GM18520 (cell line): ENCODE data around the gene HOXB3.

Source experiments
- ATAC-seq: cut with Tn5 transposase; IDR thresholded peaks from one replicate; pipeline ENCODE4 v1.9.1; 2021; ENCODE audit not compliant: unreplicated experiment

The HOXB3 gene

DNA sequence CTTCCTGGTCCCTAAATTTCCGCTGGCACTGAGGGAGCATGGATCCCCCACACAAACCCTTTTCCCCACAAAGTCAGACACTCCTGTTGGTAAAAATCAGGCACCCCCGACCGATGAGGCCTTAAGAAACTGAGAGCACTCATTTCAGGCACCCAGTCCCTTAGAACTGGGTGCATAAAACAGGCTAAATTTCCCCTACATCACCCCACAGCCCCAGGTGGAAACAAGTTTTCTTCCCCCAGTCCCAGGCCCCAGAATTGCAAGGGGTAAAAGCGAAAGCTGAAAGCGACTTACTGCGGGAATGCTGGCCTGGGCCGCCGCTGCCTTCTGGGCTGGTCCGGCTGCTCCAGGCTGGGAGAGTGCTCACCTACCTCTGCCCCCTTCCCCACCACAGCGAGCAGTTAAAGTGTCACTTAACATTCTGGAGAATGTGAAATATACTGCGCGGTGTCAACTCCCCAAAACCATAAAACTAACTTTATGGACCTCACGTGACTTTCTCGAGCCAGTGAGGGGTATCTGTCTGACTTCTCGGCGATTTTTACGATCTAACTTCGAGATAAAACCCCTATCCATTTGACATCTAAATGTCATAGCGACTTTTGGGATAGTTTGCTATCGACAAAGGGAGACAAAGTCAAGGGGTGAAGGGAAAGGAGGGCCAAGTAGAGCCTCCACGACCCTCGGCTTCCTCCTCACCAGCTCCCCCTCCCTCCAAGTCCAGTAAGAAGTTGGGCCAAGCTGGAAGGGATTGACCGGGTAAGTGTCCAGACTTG is at the start of gene HOXB3:
Gene HOXB3, minus strand, starts transcription at position 411 of the 776 bp plus-strand sequence. CDS start 37,767 bp downstream, outside the sequence.
- no peak for ATAC-seq

DNA sequence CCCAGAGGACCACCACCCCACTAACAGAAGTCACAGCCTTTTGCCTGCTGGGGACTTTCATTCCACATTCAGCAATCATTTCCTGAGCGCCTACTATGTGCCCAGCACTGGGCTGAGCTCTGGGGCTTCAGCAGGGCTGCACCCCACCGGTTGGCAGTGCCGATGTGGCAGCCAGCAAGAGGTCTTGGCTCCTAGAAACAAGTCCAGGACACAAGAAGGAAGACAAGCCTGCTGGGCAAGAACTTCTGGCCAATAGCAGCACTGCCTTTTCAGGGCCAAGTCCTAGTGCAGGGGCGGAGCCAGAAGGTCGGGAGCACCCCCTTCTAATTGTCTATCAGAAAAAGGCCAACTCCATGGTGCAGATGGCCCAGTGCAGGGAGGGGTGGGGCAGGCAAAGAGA is 49.1 kb upstream of the HOXB3 start:
- ATAC-seq, result no peak

DNA sequence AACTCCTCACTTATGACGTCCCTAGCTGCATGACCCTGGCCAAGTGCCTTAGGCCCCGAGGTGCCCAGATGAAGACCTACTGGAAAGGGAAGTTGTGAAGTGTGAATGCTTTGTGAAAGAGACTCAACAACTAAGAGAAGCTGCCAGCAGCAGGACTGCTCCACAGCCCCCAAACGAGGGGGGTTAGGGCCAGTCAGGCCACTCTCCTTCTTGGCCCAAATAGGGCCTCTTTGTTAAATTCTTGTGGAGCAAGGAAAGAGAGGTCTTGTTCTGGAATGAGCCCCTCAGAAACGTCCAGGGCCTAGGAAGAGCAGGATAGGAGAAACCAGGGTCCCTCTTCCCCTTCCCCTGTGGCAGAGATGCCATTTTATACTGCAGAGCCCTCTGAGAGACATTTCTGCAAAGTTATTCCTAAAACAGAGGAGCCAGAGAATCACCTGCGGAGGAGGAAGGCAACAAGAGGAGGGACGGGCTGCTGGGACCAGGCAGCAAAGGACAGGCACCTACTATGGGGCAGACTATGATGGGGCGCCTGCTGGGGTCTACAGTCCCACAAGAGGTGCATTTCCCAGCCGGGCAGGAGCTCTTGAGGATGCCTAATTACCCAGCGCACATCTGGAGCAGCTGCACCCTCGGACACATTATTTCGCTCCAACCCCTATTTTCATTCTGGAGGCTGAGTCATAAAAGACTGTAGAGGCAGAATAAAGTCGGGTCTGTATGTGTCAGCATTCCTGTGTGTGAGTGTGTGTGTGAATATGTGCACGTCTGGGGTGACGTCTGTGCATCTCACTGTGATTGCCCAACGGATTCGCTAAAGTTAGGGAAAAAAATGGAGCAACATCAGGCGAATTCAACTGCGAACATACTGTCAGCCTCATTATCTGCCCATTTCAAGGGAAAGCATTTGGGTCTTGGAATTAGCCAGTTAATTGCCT is 47.6 kb upstream of the HOXB3 start:
- no peak for ATAC-seq

DNA sequence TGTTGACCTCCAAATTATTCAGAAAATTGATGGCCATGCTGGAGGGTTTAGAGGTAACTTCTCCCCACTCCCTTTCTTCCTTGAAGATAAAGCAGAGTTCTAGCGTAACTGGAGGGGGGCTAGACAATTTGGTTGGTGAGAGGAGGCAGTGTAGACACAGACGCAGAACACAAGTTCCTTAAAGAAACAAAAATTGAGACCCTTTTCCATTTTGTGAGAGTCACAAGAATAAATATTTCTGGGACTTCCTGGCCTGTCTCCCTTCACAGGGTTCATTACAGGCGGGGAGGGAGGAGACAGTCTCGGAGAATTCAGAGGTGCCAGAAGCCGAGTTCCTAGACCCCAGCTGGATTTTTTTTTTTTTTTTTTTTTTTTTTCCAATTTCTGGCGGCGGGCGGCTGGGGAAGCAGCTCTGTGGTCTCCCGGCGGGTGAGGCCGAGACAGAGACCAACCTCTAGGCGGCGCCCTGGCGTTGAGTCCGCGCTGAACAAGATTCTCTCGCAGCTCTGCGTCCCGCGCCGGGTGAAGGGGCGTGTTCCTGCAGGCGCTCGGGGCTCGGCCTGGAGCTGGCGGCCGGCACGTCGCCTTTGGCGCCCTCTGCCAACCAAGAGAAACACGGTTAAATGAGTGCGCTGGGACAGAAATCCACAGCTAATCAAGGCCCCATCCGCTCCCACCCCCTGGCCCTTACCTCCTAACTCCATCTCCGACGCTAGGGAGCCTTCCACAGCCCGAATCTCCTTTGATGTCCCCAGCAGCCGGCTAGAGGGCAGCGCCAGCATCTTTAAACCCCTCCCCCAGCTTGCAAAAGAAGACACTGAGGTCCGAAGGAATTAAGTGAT is 46.4 kb upstream of the HOXB3 start:
- no peak for ATAC-seq

DNA sequence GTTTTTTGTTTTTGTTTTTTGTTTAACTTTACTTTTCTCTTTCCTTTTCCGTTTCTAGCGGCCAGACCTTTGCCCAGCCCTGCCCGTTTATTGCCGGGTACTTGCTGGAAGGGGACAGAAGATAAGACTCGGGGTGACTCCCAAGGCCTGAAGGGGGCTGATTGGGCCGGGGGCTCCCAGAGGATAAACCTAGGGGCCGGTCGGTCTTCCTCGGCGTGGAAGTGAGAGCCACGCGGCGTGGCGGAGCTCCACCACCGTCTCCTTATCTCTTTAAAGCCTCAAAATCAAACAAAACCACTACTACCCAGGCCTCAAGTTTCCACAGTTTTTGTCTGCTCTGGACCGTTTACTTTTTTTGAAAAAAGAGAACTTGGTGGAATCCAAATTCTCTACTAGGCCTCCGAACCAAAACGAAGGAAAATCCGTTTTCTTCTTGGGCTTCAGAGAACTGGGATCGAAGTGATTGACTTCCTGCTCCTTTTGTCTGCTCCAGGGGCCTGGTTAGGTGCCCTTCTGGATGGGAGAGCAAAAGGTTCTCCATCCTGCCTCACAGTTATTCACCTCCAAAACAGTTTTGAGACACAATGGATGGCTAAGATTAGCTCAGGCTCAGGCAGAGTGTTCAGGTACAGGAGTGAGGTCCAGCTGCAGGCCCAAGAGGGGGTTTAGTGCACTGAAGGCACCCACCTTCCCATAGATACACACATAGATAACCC is 44.6 kb upstream of the HOXB3 start:
- no peak for ATAC-seq

DNA sequence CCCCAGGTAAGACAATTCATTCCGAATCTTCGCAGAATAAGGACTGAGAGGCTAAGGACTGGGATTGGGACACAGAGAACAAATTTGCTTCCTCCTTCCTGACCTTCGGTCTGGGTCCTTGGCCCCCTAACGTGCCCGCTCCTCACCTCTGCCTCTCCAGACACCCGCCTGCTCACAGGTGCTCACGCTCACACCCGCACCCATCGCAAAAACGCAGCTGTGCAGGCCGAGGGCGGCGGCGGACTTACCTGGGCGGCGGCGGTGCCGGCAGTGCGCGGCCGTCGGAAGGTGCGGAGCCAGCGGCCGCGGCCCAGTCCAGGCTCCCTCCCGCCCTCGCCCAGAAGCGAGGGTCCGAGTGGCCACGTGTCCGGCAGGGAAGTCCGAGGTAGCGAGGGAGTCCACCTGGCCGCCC is 43.2 kb upstream of the HOXB3 start:
- no peak for ATAC-seq

DNA sequence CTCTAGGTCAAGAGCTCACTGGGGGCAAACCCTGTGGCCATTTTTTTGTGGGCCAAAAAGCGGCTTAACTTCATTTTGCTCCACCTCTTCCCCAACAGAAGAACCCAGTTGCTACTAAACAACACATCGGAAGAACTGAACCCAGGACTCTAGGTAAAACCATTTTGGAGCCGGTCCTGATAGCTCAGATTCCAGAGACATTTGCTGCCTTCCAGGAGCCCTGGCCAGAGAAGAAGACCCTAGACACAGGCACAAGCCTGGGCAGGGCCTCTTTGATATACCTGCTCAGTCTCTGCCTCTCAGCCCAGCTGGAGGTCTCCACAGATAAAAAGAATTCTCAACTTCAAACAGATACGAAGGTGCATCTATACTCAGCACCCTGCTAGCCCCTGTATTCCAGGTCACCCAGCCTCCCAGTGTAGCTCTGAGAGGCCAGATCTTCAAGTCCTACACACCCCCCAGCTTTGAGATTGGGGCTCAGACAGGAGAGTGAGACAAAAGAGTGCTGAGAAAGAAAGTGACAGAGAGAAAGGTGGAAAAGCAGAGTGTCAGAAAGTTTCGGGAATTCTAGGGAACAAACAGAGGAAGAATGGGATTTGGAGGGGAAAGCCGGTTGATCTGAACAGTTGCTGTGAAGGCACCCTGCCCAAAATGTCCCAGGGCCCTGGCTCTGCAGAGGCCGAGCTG is 42.7 kb upstream of the HOXB3 start:
- no peak for ATAC-seq

DNA sequence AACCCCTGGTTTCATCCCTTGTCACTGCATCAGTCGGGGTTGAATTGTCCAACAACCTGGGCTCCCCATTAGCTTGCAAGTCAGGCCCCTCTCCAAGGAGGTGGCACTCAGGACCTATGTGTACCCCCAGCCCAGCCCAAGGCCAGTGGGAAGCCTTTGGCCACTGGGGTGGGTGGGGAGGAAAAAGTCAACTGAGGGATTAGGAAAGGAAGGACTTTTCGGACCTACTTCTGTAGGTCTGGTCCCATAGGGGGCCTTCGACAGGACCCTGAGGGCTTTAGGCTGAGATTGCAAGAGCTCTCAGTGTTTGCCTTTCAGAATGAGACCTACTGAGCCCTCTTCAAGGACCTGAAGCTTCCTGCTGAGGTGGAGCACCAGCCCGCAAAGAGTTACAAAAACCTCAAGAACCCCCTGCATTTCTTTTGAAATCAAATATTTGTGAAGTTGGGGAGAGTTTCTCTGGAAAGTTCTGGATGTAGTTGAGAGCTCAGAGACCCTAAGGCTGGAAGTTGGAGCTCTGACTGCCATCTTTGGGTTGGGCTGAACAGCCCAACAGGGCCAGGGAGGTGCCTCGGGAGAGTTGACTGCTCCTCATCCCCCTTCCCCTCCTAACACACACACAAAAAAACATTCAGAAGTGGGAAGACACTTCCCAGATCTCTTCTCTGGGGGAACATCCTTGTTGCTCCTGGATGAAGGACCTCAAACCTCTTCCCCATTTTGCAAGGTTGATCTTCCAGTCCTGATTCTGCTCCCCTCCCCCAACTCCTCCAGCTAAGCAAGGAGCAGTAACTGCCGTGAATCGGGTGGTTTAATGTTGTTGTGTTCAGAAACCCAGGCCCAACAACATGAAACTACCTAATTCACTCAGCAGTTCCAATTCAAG is 41.9 kb upstream of the HOXB3 start:
- ATAC-seq, result no peak

DNA sequence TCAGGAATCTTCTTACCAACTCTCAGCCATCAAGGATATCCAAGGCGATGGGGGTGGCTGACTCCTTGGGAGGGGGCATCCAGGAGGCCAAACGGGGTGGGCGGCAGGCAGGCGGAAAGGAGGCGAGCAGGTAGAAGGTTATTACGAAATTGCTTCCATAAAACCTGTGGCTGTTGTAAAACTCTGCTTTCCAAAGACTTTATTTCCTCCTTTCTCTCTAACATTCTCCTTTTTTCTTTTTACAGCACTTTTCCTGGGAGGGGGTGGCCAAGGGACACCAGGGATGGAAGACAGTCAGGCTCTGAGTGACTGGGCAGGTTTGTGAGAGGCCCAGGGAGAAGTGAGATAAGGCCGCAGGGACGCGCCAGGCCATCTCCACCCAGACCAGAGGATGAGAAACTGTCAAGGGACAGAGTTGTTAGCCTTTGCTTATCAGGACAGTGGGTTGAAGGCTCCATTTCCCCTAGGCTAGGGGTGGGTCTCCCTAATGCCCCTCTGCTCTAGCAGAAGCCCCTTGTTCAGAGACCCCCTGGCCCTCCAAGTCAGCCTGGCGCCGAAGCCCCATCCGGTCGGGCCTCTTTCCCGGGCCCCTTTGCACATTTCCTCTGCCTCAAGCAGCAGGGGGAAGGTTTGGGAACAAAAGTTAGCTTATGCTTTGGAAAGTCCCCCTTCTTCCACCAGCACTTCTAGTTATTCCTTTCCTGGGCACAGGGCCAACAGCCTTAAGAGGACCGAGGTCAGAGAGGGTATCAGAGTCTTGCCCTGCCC is 41.1 kb upstream of the HOXB3 start:
- ATAC-seq, result no peak

DNA sequence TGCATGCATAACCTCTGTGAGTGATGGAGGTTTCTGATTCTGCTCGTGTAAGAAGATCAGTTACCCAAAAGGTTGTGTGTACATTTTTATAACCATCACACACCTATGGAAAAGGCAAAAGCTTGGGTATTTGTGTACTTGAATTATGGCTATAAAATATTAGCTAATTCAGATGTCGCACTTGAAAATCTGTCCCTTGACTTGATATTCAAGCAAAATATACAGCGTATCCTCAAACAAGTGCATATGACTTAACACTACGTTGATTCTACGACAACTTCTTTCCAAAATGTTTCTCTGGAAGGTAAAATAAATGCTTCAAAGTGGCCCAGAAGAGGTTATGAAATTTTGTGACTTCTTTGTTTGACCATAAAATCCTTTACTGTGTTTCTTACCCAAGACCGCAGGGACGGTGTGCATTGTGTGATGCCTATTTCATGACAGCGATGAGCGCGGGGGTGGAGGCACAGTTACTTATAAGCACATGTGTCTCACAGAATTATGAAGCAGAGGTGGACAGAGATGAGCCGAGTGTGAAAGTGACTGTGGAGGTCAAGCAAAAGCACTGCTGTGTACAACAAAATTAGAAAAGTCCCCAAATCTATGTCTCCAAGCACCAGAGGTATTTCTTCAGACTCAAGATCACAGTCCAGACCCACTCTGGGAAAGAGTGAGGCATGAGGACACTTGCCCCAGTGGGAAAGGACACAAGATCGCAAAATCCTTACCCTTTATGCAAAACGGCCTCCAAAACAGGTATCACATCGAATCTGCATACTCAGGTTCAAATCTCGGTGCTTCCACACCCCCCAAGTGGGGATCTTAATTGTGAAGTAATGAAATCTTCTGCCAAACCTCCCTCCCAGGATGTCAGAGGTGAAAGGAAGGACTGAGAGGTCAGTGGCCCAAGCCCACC is 40.2 kb upstream of the HOXB3 start:
- ATAC-seq, result no peak

DNA sequence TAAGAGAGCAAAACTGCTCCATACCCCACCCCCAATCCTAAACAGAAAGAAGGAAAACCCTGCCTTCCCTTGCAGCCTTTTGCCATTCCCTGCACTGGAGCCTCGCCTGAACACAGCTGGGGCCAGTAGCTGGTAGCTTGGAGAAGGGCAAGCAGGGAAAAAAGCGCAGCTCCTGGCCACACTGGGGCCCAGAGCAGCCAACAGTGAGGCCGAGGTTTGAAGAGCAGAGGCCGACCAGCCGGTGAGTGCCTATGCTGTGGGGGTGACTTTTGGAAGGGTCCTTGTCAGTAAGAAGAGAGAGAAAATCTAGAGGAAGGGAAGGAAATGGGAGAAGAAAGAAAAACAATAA is 39.3 kb upstream of the HOXB3 start:
- no peak for ATAC-seq

DNA sequence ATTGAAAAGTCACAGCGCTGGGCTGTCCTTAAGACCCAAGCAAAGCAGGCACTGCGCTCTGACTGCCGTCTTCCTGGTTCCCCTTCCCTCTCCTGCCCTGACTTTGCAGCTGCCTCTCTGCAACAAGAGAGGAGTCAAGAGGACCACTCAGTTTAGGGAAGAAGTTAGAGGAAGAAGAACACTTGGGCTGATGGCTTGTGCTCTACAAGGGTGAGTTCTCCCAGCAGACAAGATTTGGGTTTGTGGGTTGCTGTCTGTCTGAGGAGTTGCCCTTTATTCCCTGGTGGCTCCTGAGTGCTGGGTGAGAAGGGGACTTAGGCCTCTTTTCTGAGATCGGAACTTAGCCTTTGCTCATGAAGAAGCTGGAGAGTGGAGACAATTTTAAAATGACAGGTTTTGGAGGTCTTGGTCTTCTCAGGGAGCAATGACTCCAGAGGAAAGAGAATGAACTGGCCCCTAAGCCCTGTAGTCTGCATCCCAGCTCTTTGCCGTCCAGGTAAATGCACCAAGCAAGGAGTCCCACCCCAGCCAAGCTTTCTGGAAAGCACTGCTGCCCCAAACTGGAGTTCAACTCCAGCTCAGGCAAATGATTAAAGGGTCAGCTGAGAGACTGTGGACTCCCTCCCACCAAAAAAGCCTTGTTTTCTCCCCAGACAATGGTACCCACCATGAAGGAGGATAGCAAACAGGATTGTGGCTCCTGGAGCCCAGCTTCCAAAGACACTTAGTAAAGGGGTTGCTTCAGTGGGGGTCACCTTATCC is 38.8 kb upstream of the HOXB3 start:
- ATAC-seq, result no peak

DNA sequence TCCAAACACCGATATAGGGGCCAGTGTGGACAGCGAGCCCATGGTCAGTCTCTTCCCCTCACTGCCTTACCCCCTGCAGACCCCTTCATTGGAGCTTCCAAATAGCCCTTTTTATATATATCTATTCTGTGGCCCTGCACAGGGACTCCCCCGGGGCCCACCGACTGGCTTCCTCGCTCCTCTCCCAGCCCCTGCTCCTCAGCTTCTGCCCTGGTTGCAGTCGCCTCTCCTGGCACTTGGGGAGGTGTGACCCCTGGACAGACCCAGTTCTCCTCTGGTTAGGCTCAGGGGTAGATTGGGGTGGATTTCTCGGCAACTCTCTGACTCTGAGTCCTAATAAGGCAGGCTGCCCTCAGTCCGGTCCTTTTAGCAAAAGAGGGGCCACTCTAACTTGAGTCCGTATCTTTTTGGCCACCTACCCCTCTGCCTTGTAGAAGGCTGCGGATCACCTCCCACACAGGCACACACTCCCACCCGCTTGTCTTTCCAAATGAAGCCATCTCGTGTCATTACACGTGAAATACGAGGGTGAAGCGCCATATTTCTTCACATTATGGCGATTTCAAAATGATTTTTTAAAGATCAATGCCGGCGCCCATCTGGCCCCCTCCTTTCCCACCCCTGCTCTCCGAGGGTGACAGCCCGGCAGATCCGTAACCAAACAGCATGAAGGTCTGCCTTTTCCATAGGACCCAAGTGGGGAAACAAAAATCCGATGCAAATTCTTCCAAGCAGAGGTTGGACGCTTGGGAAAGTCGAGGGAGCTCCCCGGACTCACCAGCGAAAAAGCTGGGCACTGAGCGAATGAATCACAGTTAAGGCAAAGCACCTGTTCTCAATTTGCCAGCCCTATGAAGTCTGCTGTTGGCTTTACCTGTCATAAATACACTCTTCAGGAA is 37.8 kb upstream of the HOXB3 start:
- no peak for ATAC-seq

DNA sequence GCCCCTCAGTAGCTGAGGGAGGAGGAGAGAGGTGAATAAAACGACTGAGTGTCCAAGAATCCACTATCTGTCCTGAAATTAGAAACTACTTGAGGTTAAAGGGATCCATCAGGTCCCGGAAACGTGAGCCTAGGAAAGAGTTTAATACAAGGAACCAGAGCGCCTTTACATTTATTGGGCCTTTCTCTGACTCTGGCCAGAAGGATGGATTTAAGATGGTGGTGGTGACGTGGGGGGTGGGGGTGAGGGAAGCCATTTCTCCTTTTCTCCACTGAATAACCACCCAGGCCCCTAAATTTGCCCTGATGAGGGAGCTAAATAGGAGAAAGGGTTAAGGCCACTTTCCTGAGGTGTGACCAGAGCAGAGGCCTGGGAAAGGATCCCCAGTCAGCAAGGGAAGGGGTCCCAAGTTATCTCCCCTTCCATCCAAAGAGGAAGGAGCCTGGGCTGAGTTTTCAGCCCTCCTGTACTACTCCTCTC is 37.1 kb upstream of the HOXB3 start:
- ATAC-seq, result no peak
